ENCODE results near the gene RAPGEF5.
"Not testable (repeated sequence)": the region's sequence is repeated elsewhere in the genome, so short reads cannot be mapped to it uniquely, and the experiment has no call there.

The RAPGEF5 gene

DNA sequence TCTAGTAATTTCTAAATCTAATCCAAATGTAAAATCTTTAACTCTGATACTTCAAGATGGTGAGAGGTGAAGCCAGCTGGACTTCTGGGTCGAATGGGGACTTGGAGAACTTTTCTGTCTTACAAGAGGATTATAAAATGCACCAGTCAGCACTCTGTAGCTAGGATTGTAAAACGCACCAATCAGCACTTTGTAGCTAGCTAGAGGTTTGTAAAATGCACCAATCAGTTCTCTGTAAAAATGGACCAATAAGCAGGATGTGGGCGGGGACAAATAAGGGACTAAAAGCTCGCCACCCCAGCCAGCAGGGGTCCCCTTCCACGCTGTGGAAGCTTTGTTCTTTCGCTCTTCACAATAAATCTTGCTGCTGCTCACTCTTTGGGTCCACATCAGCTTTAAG lies 278.1 kb downstream of the RAPGEF5 start:
- DNase-seq (ENCODE audit: low read depth, low spot score); H3K4me3 ChIP-seq (ENCODE audit: low read length); H3K27me3 ChIP-seq (ENCODE audit: control insufficient read depth, insufficient read depth, low read length); H3K27ac ChIP-seq (ENCODE audit: low read length); H3K36me3 ChIP-seq (ENCODE audit: control insufficient read depth, insufficient read depth, low read length); H3K4me1 ChIP-seq (ENCODE audit: control insufficient read depth, insufficient read depth, low read length); H3K9me3 ChIP-seq (ENCODE audit: control insufficient read depth, insufficient read depth, low read length): not testable (repeated sequence)
- WGBS (ENCODE audit: insufficient coverage, insufficient read length), result no CpG with 5 or more reads among the region's 6 CpGs

DNA sequence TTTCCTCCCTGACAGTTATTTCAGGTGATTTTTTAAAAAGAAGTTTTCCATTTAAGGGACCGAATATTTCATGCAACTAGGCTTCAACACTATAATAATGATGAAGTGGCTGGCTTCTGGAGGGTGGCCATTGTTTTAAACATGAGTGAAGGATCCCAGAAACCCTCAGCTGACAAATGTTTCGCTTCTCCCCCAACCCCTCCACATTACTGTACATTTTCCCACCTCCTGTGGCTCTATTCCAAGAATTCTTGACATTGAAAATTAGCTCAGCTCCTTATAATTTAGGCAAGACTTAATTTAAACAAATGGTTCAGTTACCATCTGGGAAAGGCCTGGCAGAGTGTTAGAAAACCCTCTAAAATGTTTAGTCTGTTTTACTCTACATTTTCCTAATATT lies 281.4 kb downstream of the RAPGEF5 start:
- H3K36me3 ChIP-seq (ENCODE audit: control insufficient read depth, insufficient read depth, low read length), result no peaks in the 10 kb centered on the region

DNA sequence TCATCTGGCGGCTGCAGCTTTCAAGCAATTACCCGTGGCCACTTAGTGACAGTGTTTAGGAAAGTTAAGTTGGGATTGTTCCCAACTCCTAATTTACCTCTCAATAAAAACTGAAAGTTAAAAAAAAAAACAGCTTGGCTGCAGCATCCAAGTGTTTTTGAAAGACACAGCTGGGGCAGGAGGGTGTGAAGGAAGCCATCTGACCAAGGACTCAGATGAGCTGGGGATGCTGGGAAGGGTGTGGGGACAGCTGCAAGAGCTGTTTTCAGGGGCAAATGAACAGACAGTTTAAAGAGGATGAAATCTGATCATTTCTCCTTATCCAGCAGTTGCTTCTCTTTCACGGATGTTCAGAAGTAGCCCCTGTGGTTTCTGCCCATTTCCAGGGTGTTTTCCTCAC lies 282.1 kb downstream of the RAPGEF5 start:
- no peak for DNase-seq (ENCODE audit: low read depth, low spot score)
- WGBS (ENCODE audit: insufficient coverage, insufficient read length), result no CpG with 5 or more reads among the region's 3 CpGs
- H3K27me3 ChIP-seq (ENCODE audit: control insufficient read depth, insufficient read depth, low read length), result no peaks in the 10 kb centered on the region

More for the DNA sequence above, 281.4 kb downstream of the RAPGEF5 start:
- WGBS (ENCODE audit: insufficient coverage, insufficient read length), result no CpG with 5 or more reads among the region's 2 CpGs
- Histone ChIP-seq H3K9me3 (ENCODE audit: control insufficient read depth, insufficient read depth, low read length) (no peaks in the 10 kb centered on the region), H3K27me3 (ENCODE audit: control insufficient read depth, insufficient read depth, low read length) (no peaks in the 10 kb centered on the region), H3K4me1 (ENCODE audit: control insufficient read depth, insufficient read depth, low read length) (no peaks in the 10 kb centered on the region), H3K27ac (ENCODE audit: low read length) (no peak overlapping the region), H3K4me3 (ENCODE audit: low read length) (no peak overlapping the region)
- DNase-seq (ENCODE audit: low read depth, low spot score), result no peak

More for the DNA sequence above, 282.1 kb downstream of the RAPGEF5 start:
- Histone ChIP-seq H3K27ac (ENCODE audit: low read length) (no peak overlapping the region), H3K36me3 (ENCODE audit: control insufficient read depth, insufficient read depth, low read length) (no peaks in the 10 kb centered on the region), H3K9me3 (ENCODE audit: control insufficient read depth, insufficient read depth, low read length) (no peaks in the 10 kb centered on the region), H3K4me1 (ENCODE audit: control insufficient read depth, insufficient read depth, low read length) (no peaks in the 10 kb centered on the region), H3K4me3 (ENCODE audit: low read length) (no peak overlapping the region)
